Coronary artery (tissue), 2 donors: ENCODE measurements around the gene IP6K1.

Experiments used
- DNase-seq: peaks from one replicate; pipeline ENCODE4 v3.0.0-alpha.2; 2017; ENCODE audit warnings: low spot score
- H3K27ac ChIP-seq, 2 donors: fragments of 200-600 bp; sonication (generic); one replicate each; pipeline ENCODE4 v1.5.1; 2016 to 2019
- H3K4me3 ChIP-seq: fragments of 200-600 bp; sonication (generic); 2 replicates; pipeline ENCODE4 v1.5.1; 2016; ENCODE audit warnings: mild to moderate bottlenecking, moderate library complexity
- TF ChIP-seq, protein P1 (sequence below): fragments of 200-600 bp; sonication (generic); IDR thresholded peaks from one replicate; pipeline ENCODE4 v1.5.1; 2019; ENCODE audit warnings: antibody characterized with exemption

The IP6K1 gene

DNA sequence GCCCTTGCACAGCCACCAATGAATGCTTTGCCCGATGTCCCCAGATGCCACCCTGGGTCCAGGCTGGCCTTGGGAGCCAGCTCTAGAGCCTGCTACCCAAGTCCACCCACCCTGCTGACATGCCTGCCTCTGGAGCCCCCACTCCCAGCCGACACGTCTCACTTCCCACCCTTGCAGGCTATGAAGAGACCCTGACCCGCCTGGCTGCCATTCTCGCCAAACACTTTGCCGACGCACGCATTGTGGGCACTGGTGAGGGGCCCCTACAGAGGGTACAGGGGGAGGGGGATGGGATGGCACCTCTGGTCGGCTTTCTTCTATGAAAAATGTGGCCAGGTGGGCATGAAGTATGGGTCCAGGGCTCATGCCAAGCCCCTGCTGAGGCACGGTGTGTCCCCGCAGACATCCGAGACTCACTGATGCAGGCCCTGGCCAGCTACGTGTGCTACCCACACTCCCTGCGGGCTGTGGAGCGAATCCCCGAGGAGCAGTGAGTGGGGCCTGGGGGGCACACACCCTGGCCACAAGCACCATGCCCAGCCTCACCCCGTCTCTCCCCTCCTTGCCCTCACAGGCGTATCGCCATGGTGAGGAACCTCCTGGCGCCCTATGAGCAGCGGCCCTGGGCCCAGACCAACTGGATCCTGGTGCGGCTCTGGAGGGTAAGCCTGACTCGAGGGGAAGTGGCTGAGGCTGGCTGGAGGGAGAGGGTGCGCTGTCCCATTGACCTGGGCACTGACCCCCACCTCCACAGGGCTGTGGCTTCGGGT, 72.8 kb downstream of the IP6K1 start:
- Histone ChIP-seq H3K4me3 (no peak overlapping the region), H3K27ac (no peak overlapping the region)
- TF ChIP-seq, protein P1, sequence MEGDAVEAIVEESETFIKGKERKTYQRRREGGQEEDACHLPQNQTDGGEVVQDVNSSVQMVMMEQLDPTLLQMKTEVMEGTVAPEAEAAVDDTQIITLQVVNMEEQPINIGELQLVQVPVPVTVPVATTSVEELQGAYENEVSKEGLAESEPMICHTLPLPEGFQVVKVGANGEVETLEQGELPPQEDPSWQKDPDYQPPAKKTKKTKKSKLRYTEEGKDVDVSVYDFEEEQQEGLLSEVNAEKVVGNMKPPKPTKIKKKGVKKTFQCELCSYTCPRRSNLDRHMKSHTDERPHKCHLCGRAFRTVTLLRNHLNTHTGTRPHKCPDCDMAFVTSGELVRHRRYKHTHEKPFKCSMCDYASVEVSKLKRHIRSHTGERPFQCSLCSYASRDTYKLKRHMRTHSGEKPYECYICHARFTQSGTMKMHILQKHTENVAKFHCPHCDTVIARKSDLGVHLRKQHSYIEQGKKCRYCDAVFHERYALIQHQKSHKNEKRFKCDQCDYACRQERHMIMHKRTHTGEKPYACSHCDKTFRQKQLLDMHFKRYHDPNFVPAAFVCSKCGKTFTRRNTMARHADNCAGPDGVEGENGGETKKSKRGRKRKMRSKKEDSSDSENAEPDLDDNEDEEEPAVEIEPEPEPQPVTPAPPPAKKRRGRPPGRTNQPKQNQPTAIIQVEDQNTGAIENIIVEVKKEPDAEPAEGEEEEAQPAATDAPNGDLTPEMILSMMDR: no peak
- DNase-seq: no peak

DNA sequence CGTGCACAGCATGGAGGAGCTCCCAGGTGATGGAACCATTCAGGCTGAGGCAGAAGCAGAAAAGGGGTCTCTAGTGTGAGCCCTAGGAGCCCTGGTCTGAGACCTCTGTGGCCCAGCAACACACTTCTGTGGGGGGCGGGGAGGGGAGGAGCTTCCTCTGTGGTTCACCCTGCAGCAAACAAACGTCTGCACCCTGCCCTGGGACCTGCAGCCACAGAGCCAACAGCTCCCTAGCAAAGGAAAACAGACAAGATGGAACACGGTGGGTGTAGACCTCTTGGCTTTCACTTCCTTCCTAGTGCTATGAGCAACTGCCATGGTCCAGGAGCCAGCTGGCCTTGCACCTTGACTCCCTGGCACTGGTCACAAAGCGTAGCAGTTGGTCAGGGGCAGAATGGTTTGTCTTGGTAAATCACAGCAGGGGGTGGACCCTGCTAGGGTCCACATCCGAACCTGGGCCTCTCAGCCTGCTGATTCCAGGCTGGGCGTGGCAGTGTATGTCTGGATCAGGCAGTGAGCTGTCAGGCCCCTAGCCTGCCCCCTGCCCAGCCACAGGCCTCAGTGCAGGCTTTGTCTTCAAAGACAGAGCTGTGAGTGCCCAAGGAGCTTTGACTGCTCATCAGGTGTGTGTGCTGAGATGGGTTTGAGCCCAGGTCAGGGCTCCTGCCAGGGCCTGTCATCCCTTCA, 73.6 kb downstream of the IP6K1 start:
- TF ChIP-seq, protein P1: no peak
- Histone ChIP-seq H3K4me3 (no peak overlapping the region), H3K27ac (no peak overlapping the region)
- no peak for DNase-seq

DNA sequence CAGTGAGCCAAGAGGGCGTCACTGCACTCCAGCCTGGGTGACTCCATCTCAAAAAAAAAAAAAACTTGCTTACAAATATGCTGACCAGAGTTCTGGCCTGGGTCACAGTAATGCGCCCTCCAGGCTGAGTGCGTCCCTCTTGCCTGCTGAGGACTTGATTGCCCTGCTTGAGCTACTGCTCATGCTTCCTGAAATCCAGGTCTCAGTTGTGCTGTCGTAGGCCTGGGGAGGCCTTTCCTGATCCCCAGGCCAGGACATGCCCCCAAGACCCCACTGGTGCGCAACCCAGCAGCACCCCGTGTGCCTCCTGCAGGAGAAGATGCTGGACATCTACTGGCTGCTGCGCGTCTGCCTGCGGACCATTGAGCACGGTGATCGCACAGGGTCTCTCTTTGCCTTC, 74.2 kb downstream of the IP6K1 start:
- no peak for DNase-seq
- TF ChIP-seq, protein P1: no peak
- H3K4me3 ChIP-seq: no peak overlapping the region
- no peak overlapping the region for H3K27ac ChIP-seq

DNA sequence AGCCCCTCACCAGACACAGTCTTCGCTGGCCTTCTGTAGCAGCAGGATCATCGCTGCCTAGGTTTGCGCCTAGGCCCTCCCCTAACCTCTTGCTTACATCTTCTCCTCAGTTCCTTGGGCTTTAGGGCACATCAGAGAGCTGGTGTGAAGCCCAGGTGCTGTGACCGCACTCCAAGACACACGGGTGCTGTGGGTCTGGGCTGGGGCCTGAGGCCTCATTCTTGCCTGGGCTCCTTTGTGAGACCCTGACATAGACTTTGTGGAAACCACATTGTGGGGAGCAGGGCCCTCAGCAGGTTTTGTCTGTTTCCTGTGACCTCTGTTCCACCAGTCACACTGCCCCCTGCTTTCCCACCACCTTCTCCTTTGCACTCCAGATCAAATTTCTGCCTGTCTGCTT, 74.9 kb downstream of the IP6K1 start:
- no peak overlapping the region for H3K27ac ChIP-seq
- TF ChIP-seq, protein P1: no peak
- DNase-seq: no peak
- no peak overlapping the region for H3K4me3 ChIP-seq

DNA sequence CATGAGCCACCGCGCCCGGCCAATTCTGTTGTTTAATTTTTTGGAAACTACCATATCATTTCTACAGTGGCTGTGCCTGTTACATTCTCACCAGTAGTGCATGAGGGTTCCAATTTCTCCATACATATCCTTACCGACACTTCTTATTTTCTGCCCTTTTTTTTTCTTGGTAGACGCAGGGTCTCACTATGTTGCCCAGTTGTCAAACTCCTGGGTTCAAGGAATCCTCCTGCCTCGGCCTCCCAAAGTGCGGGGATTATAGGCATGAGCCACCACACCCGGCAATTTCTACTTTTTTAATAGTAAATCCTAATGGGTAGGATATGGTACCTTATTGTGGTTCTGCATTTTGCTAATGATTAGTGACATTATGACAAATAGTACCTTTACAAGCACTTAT, 76.5 kb downstream of the IP6K1 start:
- no peak for DNase-seq
- H3K4me3 ChIP-seq: no peak overlapping the region
- TF ChIP-seq, protein P1: no peak
- no peak overlapping the region for H3K27ac ChIP-seq

DNA sequence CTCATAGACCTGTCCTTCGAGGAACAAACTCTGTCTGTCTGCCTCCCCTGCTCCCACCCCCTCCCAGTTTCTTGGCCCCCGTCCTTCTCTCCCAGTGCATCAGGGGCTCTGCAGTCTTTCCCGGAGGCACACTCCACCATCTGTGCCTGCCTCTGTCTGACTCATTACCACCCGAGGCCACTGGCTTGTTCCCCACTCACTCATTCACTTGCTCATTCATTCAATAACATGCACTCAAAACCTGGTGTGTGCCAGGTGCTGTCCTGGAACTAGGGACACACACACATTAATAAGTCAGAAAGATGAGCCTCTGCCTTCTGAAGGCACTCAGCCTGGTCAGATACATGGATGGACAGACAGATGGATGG, 79.2 kb downstream of the IP6K1 start:
- Histone ChIP-seq H3K27ac (no peak overlapping the region), H3K4me3 (no peak overlapping the region)
- TF ChIP-seq, protein P1: no peak
- DNase-seq: no peak
